ENCODE data around the gene SECTM1.

- TF ChIP-seq CTCF (conservative IDR thresholded peaks at IDR 0.05; ENCODE audit: low read depth, low read length) (no peak), EZH2phosphoT487 (IDR thresholded peaks at IDR 0.05; ENCODE audit: borderline replicate concordance, low read length) (no peak), EZH2 (IDR thresholded peaks at IDR 0.05; ENCODE audit: low read length, unreplicated experiment) (no peak)
Observed at GRCh38 chr17:82330322-82331239, 3.0 kb downstream of the SECTM1 start.

All from PC-3 (cell line).